ENCODE data around the gene LAPTM4A. TPM values are rescaled to one million over a fixed set of nuclear protein-coding genes. Genes with fewer than 3 reads are reported as not detected.
"Not testable (repeated sequence)": the region's sequence is repeated elsewhere in the genome, so short reads cannot be mapped to it uniquely, and the experiment has no call there.

The LAPTM4A gene
- total RNA-seq, 3 donors from 2014 or later, result 199 to 349 (median 264) TPM

DNA sequence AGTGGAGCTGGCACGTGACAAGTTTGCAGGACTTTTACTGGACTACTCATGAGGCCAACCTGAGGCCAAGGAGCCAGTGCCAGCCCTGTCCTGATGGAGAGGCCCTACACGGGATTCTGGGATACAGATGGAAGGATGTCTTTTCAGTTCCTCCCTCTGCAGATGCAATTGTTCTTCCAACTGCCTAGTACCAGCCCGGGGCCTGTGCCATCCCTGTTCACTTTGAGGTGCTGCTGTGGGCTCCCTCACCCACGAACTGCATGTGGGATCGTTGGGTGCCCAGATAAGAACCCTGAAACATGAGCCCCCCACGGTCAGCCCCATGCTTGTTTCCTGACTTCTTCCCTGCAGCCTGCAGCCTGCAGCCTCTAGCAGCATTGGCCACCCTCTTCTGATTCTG, 25.3 kb upstream of the LAPTM4A start:
- TF ChIP-seq, protein P1, sequence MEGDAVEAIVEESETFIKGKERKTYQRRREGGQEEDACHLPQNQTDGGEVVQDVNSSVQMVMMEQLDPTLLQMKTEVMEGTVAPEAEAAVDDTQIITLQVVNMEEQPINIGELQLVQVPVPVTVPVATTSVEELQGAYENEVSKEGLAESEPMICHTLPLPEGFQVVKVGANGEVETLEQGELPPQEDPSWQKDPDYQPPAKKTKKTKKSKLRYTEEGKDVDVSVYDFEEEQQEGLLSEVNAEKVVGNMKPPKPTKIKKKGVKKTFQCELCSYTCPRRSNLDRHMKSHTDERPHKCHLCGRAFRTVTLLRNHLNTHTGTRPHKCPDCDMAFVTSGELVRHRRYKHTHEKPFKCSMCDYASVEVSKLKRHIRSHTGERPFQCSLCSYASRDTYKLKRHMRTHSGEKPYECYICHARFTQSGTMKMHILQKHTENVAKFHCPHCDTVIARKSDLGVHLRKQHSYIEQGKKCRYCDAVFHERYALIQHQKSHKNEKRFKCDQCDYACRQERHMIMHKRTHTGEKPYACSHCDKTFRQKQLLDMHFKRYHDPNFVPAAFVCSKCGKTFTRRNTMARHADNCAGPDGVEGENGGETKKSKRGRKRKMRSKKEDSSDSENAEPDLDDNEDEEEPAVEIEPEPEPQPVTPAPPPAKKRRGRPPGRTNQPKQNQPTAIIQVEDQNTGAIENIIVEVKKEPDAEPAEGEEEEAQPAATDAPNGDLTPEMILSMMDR (IDR thresholded peaks at IDR 0.05), result no peak
- intact Hi-C loops (cut with DNase I; ENCODE audit: low total_unique reads), result no loop called here

DNA sequence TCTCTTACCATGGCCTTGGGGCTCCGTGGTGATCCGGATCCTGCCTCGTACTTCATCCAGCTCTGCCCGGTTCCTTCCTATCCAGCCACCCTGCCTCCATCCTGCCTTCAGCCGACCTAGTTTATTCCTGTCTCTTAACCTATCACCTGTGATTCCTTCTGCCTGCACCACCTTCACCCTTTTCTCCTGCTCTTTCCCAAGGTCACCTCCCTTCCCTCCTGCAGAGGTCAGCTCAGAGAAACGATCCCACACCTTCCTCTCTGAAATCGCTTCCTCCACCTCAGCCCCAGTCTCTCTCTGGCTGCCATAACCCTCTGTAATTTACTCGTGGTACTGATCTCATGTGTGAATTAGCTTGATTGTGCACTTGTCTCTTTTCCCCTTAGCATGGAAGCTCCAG, 23.5 kb upstream of the LAPTM4A start:
- Histone ChIP-seq H3K27ac (peak overlapping the region; percentile 25 to 48), H3K4me1 (peaks cover 0 to 5% of the 10 kb centered on the region in 2 donors), H3K9me3 (no peaks in the 10 kb centered on the region), H3K4me3 (no peak overlapping the region), H3K27me3 (no peaks in the 10 kb centered on the region), H3K36me3 (no peaks in the 10 kb centered on the region)
- TF ChIP-seq, protein P1 (IDR thresholded peaks at IDR 0.05), result no peak
- TF ChIP-seq POLR2AphosphoS5 (IDR thresholded peaks at IDR 0.05) (no peak), POLR2A (IDR thresholded peaks at IDR 0.05) (no peak)
- intact Hi-C loops (cut with DNase I; ENCODE audit: low total_unique reads), result no loop called here
- no peak for DNase-seq (ENCODE audit: low spot score in 2 of 2)

More for the DNA sequence above, 25.3 kb upstream of the LAPTM4A start:
- Histone ChIP-seq H3K4me3 (no peak overlapping the region), H3K4me1 (no peaks in the 10 kb centered on the region), H3K27me3 (no peaks in the 10 kb centered on the region), H3K27ac (no peak overlapping the region), H3K36me3 (no peaks in the 10 kb centered on the region), H3K9me3 (no peaks in the 10 kb centered on the region)
- no peak for DNase-seq (ENCODE audit: low spot score in 2 of 2)

DNA sequence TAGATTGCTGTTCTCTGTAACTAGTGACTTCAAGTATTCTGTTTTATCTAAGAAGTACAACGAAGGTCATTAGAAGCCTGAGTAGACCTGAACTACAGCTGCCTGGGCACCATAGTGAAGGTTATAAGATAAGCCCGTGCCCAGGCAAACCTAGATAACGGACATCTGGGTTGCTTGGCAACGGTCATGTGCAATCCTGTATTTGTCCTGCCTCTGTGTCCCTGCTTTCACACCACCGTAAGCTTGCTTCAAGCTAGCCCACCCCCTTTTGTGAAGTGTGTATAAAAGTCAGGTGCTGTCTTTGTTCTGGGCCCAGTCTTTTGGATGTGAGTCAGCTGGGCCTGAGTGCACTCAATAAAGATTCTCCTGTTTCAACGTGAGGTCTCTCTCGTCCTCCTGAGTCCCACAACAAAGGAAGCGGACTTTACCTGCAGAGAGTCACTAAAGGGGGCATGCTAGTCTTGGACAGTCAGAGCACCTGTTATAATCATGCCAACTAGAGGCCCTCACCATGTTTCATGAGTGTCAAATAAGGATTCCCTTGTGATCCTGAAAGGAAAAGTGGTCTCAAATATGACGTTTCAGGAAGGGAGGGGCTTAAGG, 22.7 kb upstream of the LAPTM4A start:
- intact Hi-C loops (cut with DNase I; ENCODE audit: low total_unique reads); H3K4me1 ChIP-seq; DNase-seq (ENCODE audit: low spot score in 2 of 2); H3K27me3 ChIP-seq; H3K9me3 ChIP-seq; H3K4me3 ChIP-seq; H3K36me3 ChIP-seq: not testable (repeated sequence)
- H3K27ac ChIP-seq, result peak overlapping the region; percentile 25 to 48

DNA sequence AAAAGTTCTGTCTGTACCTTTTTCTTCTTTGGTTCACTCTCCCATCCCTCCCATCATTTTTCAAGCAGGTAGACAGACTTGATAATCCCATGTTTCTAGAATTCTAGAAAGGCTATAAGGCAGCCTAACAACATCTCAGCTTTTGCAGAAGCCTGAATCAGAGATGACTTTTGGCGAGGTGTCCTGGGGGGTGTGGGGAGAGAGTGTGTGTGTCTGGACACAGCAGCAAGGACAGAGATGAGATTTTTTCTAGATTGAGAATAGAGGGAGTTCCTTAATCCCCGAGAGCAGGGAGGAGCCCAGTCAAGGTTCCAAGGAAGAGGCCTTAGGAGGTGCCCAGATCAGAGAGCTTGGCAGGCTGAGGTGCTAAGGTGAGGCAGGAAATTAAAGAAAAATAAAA, 22.0 kb upstream of the LAPTM4A start:
- DNase-seq (ENCODE audit: low spot score in 2 of 2), result no peak
- no peak for TF ChIP-seq POLR2A (IDR thresholded peaks at IDR 0.05)
- no peak for TF ChIP-seq POLR2AphosphoS5 (IDR thresholded peaks at IDR 0.05)
- Histone ChIP-seq H3K4me1 (peaks cover 0 to 5% of the 10 kb centered on the region in 2 donors), H3K27ac (peak overlapping the region; percentile 6 to 83), H3K27me3 (no peaks in the 10 kb centered on the region), H3K36me3 (no peaks in the 10 kb centered on the region), H3K4me3 (no peak overlapping the region), H3K9me3 (no peaks in the 10 kb centered on the region)
- intact Hi-C loops (cut with DNase I; ENCODE audit: low total_unique reads), result no loop called here

DNA sequence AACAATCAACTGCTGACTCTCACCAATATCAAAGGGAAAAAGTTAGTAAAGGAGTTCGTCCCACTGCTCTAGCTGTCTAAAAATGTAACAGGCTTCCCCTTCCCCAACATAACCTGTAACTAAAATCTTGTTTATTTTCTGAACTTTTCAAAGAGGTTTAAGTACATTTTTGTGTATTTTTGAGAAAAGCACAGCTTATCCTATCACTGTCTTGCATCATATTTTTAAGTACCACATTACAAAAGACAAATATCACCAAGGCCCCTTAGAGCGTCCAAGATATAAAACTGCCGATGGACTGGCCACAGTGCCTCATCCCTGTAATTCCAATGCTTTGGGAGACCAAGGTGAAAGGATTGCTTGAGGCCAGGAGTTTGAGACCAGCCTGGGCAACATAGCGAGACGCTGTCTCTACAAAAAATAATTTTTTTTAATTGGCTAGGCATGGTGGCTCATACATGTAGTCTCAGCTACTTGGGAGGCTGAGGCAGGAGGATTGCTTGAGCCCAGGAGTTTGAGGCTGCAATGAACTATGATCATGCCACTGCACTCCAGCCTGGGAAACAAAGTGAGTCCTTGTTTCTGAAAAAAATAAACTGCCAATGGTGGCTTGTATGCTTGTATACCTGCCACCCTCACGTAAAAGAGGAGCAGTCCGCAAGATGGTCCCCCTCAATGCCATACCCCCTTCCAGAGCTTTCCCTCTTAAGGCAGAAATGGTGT, 21.2 kb upstream of the LAPTM4A start:
- intact Hi-C loops (cut with DNase I; ENCODE audit: low total_unique reads), result no loop called here
- H3K9me3 ChIP-seq, result no peaks in the 10 kb centered on the region
- TF ChIP-seq, protein P1 (IDR thresholded peaks at IDR 0.05), result no peak
- TF ChIP-seq POLR2AphosphoS5 (IDR thresholded peaks at IDR 0.05) (no peak), POLR2A (IDR thresholded peaks at IDR 0.05) (no peak)
- H3K27me3 ChIP-seq, result no peaks in the 10 kb centered on the region
- no peak overlapping the region for H3K4me3 ChIP-seq
- H3K36me3 ChIP-seq, result no peaks in the 10 kb centered on the region
- H3K27ac ChIP-seq, result peak overlapping the region; percentile 79 to 83
- DNase-seq (ENCODE audit: low spot score in 2 of 2), result no peak
- H3K4me1 ChIP-seq, result peaks cover 0 to 5% of the 10 kb centered on the region in 2 donors

Measured in breast epithelium (tissue), 4 donors.